ENCODE results near the gene STARD10.
"Not testable (repeated sequence)": the region's sequence is repeated elsewhere in the genome, so short reads cannot be mapped to it uniquely, and the experiment has no call there.

The STARD10 gene

GRCh38 chr11:72806378-72806777 is 12.5 kb upstream of the STARD10 start:
- DNase-seq, result not testable (repeated sequence)

- DNase-seq, result no peak
Observed at GRCh38 chr11:72805216-72805615, 11.4 kb upstream of the STARD10 start.

- DNase-seq, result no peak
Observed at GRCh38 chr11:72802822-72803221, 9.0 kb upstream of the STARD10 start.

- no peak for DNase-seq
Observed at GRCh38 chr11:72799441-72799840, 5.6 kb upstream of the STARD10 start.

- DNase-seq, result no peak
Observed at GRCh38 chr11:72798361-72798760, 4.5 kb upstream of the STARD10 start.

- DNase-seq, result no peak
Observed at GRCh38 chr11:72793076-72793424, 797 bp downstream of the STARD10 start.

- DNase-seq, result no peak
Observed at GRCh38 chr11:72792437-72793021, 1.3 kb downstream of the STARD10 start.

- DNase-seq, result not testable (repeated sequence)
Observed at GRCh38 chr11:72791228-72791627, 2.6 kb downstream of the STARD10 start.

GRCh38 chr11:72789493-72790131 is 4.2 kb downstream of the STARD10 start:
- no peak for DNase-seq

GRCh38 chr11:72788241-72788640 is 5.6 kb downstream of the STARD10 start:
- DNase-seq, result no peak

- no peak for DNase-seq
Observed at GRCh38 chr11:72787216-72788104, 6.4 kb downstream of the STARD10 start.

GRCh38 chr11:72786305-72787215 is 7.3 kb downstream of the STARD10 start:
- no peak for DNase-seq

- DNase-seq, result no peak
Observed at GRCh38 chr11:72784662-72785061, 9.2 kb downstream of the STARD10 start.

- no peak for DNase-seq
Observed at GRCh38 chr11:72783144-72783905, 10.5 kb downstream of the STARD10 start.

GRCh38 chr11:72782081-72782920 is 11.5 kb downstream of the STARD10 start:
- no peak for DNase-seq

GRCh38 chr11:72781313-72782080 is 12.3 kb downstream of the STARD10 start:
- DNase-seq, result peak in 2 of 4 experiments; percentile 27 to 50

- no peak for DNase-seq
Observed at GRCh38 chr11:72781063-72781312, 12.9 kb downstream of the STARD10 start.

GRCh38 chr11:72780296-72781062 is 13.4 kb downstream of the STARD10 start:
- DNase-seq, result no peak

GRCh38 chr11:72779495-72780128 is 14.2 kb downstream of the STARD10 start:
- DNase-seq, result no peak

Data from activated naive CD4-positive, alpha-beta T cell (primary cell).